Measurements from ENCODE around the gene ZNF423.

Gene ZNF423

DNA sequence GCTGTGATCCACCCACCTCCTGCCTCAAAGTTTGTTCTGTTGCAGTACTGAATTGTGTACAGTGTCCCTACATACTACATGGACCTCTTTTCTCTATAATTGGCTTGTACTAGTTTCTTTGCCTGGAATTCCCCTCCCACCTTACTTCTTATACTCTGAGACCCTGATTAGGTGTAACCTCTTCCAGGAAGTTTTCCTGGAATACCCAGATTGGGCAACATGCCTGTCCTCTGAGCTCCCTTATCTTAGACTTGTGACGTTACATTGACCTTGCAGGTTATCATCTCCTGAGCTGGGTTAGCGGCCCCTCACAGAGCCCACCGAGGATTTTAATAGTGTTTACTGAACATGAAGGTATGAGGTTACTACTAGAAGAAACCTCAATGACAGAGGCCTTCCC, 237.0 kb downstream of the ZNF423 start:
- no peak overlapping the region for H3K27ac ChIP-seq (ENCODE audit: low read depth, low read length)
- no peaks in the 10 kb centered on the region for H3K4me1 ChIP-seq (ENCODE audit: control insufficient read depth, low read length)
- no peak overlapping the region for H3K4me3 ChIP-seq (ENCODE audit: low read length)
- no peak for TF ChIP-seq EZH2phosphoT487 (IDR thresholded peaks at IDR 0.05; ENCODE audit: borderline replicate concordance, low read length)
- TF ChIP-seq, protein P1, sequence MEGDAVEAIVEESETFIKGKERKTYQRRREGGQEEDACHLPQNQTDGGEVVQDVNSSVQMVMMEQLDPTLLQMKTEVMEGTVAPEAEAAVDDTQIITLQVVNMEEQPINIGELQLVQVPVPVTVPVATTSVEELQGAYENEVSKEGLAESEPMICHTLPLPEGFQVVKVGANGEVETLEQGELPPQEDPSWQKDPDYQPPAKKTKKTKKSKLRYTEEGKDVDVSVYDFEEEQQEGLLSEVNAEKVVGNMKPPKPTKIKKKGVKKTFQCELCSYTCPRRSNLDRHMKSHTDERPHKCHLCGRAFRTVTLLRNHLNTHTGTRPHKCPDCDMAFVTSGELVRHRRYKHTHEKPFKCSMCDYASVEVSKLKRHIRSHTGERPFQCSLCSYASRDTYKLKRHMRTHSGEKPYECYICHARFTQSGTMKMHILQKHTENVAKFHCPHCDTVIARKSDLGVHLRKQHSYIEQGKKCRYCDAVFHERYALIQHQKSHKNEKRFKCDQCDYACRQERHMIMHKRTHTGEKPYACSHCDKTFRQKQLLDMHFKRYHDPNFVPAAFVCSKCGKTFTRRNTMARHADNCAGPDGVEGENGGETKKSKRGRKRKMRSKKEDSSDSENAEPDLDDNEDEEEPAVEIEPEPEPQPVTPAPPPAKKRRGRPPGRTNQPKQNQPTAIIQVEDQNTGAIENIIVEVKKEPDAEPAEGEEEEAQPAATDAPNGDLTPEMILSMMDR (IDR thresholded peaks at IDR 0.05; ENCODE audit: low read depth, low read length, poor library complexity, severe bottlenecking), result no peak
- no peaks in the 10 kb centered on the region for H3K9me3 ChIP-seq (ENCODE audit: control insufficient read depth, insufficient read depth, low read length)
- H3K4me2 ChIP-seq (ENCODE audit: low read length), result no peak overlapping the region
- no peaks in the 10 kb centered on the region for H3K36me3 ChIP-seq (ENCODE audit: control insufficient read depth, low read length)
- H3K27me3 ChIP-seq (ENCODE audit: control insufficient read depth, low read length), result no peaks in the 10 kb centered on the region
- no peaks in the 10 kb centered on the region for H3K79me2 ChIP-seq (ENCODE audit: control insufficient read depth, low read length)
- no peaks in the 10 kb centered on the region for H3F3A ChIP-seq (ENCODE audit: control insufficient read depth, insufficient read depth)
- no peaks in the 10 kb centered on the region for H4K20me1 ChIP-seq (ENCODE audit: control insufficient read depth, insufficient read depth, low read depth, low read length)
- no peaks in the 10 kb centered on the region for H3K9me2 ChIP-seq (replicated peaks; ENCODE audit: control insufficient read depth, low read length)

- TF ChIP-seq, protein P1 (IDR thresholded peaks at IDR 0.05; ENCODE audit: low read depth, low read length, poor library complexity, severe bottlenecking), result no peak
- no peak for TF ChIP-seq EZH2phosphoT487 (IDR thresholded peaks at IDR 0.05; ENCODE audit: borderline replicate concordance, low read length)
- no peaks in the 10 kb centered on the region for H3K36me3 ChIP-seq (ENCODE audit: control insufficient read depth, low read length)
- H3F3A ChIP-seq (ENCODE audit: control insufficient read depth, insufficient read depth), result no peaks in the 10 kb centered on the region
- no peaks in the 10 kb centered on the region for H3K9me3 ChIP-seq (ENCODE audit: control insufficient read depth, insufficient read depth, low read length)
- H3K27me3 ChIP-seq (ENCODE audit: control insufficient read depth, low read length), result no peaks in the 10 kb centered on the region
- no peak overlapping the region for H3K4me2 ChIP-seq (ENCODE audit: low read length)
- no peaks in the 10 kb centered on the region for H4K20me1 ChIP-seq (ENCODE audit: control insufficient read depth, insufficient read depth, low read depth, low read length)
- no peaks in the 10 kb centered on the region for H3K79me2 ChIP-seq (ENCODE audit: control insufficient read depth, low read length)
- H3K27ac ChIP-seq (ENCODE audit: low read depth, low read length), result no peak overlapping the region
- no peak overlapping the region for H3K4me3 ChIP-seq (ENCODE audit: low read length)
- no peaks in the 10 kb centered on the region for H3K9me2 ChIP-seq (replicated peaks; ENCODE audit: control insufficient read depth, low read length)
- H3K4me1 ChIP-seq (ENCODE audit: control insufficient read depth, low read length), result no peaks in the 10 kb centered on the region
These were observed 238.1 kb downstream of the ZNF423 start for GRCh38 chr16:49617710-49618330.

GRCh38 chr16:49617016-49617629, 238.8 kb downstream of the ZNF423 start:
- no peak overlapping the region for H3K4me2 ChIP-seq (ENCODE audit: low read length)
- no peaks in the 10 kb centered on the region for H3K36me3 ChIP-seq (ENCODE audit: control insufficient read depth, low read length)
- no peak overlapping the region for H3K4me3 ChIP-seq (ENCODE audit: low read length)
- no peaks in the 10 kb centered on the region for H3K9me2 ChIP-seq (replicated peaks; ENCODE audit: control insufficient read depth, low read length)
- no peaks in the 10 kb centered on the region for H3K9me3 ChIP-seq (ENCODE audit: control insufficient read depth, insufficient read depth, low read length)
- no peaks in the 10 kb centered on the region for H3K4me1 ChIP-seq (ENCODE audit: control insufficient read depth, low read length)
- no peak overlapping the region for H3K27ac ChIP-seq (ENCODE audit: low read depth, low read length)
- no peak for TF ChIP-seq EZH2phosphoT487 (IDR thresholded peaks at IDR 0.05; ENCODE audit: borderline replicate concordance, low read length)
- TF ChIP-seq, protein P1 (IDR thresholded peaks at IDR 0.05; ENCODE audit: low read depth, low read length, poor library complexity, severe bottlenecking), result no peak
- no peaks in the 10 kb centered on the region for H3F3A ChIP-seq (ENCODE audit: control insufficient read depth, insufficient read depth)
- no peaks in the 10 kb centered on the region for H4K20me1 ChIP-seq (ENCODE audit: control insufficient read depth, insufficient read depth, low read depth, low read length)
- H3K27me3 ChIP-seq (ENCODE audit: control insufficient read depth, low read length), result no peaks in the 10 kb centered on the region
- H3K79me2 ChIP-seq (ENCODE audit: control insufficient read depth, low read length), result no peaks in the 10 kb centered on the region

Data from DOHH2 (cell line).